ENCODE data around the gene RTN4RL1. TPM values are rescaled to one million over a fixed set of nuclear protein-coding genes. Genes with fewer than 3 reads are reported as not detected.

RTN4RL1 gene
- total and polyA plus RNA-seq, 11 donors, result 1.7 to 4.9 (median 2.7) TPM

- intact Hi-C loops (cut with DNase I), result no loop called here
- ATAC-seq, result no peak
- 67 to 80% (median 71%) methylated on average over 7 to 12 of the region's 12 CpGs for whole genome bisulfite sequencing, 4 donors
Measured at GRCh38 chr17:1966274-1967086, 58.7 kb downstream of the RTN4RL1 start.

DNA sequence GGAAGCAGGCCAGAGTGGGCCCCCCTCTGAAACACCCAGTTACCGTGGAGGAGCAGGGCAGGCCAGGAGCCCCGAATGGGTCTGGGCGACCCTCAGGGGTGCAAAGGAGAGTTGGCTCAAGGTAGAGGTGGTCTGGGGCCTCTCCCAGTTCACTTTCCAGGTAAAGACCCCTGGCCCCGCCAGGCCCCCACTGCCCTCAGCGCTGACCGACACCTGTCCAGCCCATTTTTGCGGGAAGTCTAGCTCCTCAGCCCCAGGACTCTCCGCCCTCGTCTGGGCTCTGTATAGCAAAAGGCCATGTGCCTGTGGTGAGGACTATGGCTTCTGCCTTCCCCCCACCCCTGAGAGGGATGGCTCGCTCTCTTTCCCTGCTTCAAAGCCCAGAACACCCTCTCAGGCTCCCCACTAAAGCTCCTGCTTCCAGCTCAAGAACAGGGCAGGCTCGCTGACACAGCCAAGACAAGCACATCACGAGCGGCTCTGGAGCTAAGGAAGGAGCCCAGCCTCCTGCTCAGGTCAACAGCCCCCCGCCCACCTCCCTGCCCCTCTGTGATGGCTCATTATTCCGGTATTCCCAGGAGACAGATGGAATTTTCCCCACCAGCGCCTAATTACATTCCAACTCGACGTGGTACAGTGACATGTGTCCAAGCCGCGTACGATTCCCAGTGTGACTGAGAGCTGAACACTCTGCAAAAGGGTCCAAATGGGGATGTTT lies 59.4 kb downstream of the RTN4RL1 start:
- 74 to 86% (median 81%) methylated on average over 21 of the region's 21 CpGs for WGBS, 4 donors
- H3K27ac ChIP-seq, result no peak overlapping the region
- intact Hi-C loops (cut with DNase I), result no loop called here
- no peaks in the 10 kb centered on the region for H3K36me3 ChIP-seq
- peaks cover 0 to 4% (median 0%) of the 10 kb centered on the region in 12 donors for H3K9me3 ChIP-seq
- TF ChIP-seq POLR2A (IDR thresholded peaks at IDR 0.05) (no peak), CTCF (IDR thresholded peaks at IDR 0.05) (no peak)
- no peaks in the 10 kb centered on the region for H3K27me3 ChIP-seq
- H3K4me1 ChIP-seq, result peaks cover 0 to 14% (median 2%) of the 10 kb centered on the region in 12 donors
- no peak for DNase-seq
- H3K4me3 ChIP-seq, result no peak overlapping the region
- no peak for ATAC-seq

More at GRCh38 chr17:1966274-1967086, 58.7 kb downstream of the RTN4RL1 start:
- TF ChIP-seq POLR2A (IDR thresholded peaks at IDR 0.05), result no peak
- no peak for TF ChIP-seq CTCF (IDR thresholded peaks at IDR 0.05)
- no peak overlapping the region for H3K4me3 ChIP-seq
- no peaks in the 10 kb centered on the region for H3K36me3 ChIP-seq
- no peaks in the 10 kb centered on the region for H3K27me3 ChIP-seq
- H3K9me3 ChIP-seq, result peaks cover 0 to 4% (median 0%) of the 10 kb centered on the region in 12 donors
- DNase-seq, result no peak
- no peak overlapping the region for H3K27ac ChIP-seq
- peaks cover 0 to 16% (median 0%) of the 10 kb centered on the region in 12 donors for H3K4me1 ChIP-seq

DNA sequence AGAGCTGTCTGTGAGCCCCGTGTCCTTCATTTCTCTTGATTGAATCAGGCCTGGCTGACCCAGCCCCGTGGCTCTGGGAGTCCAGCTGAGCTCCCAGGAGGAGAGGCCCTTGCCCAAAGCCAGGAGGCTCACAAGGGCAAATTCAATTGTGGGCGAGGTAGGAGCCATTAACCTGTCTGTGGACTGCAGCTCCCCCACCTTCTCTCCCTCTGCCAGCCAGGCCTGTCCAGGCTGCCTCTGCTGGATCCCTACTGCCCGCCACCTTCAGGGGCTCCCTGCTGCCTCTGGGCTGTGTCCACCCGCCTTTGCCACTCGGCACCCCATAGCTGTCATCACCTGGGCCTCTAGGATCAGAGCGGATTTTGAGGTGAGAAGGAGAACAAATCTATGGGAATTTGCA lies 61.9 kb downstream of the RTN4RL1 start:
- no peak overlapping the region for H3K27ac ChIP-seq
- no peaks in the 10 kb centered on the region for H3K36me3 ChIP-seq
- H3K4me3 ChIP-seq, result no peak overlapping the region
- intact Hi-C loops (cut with DNase I), result no loop called here
- ATAC-seq, result no peak
- TF ChIP-seq POLR2A (IDR thresholded peaks at IDR 0.05), result no peak
- no peak for TF ChIP-seq CTCF (IDR thresholded peaks at IDR 0.05)
- 81 to 90% (median 85%) methylated on average over 6 to 7 of the region's 7 CpGs for WGBS, 4 donors
- H3K4me1 ChIP-seq, result peaks cover 0 to 17% (median 7%) of the 10 kb centered on the region in 12 donors
- no peak for DNase-seq
- H3K27me3 ChIP-seq, result no peaks in the 10 kb centered on the region
- no peaks in the 10 kb centered on the region for H3K9me3 ChIP-seq

GRCh38 chr17:1961189-1961588 lies 63.9 kb downstream of the RTN4RL1 start:
- ATAC-seq, result no peak
- DNase-seq, result no peak
- Histone ChIP-seq H3K36me3 (no peaks in the 10 kb centered on the region), H3K27me3 (no peaks in the 10 kb centered on the region), H3K4me3 (no peak overlapping the region), H3K27ac (no peak overlapping the region), H3K4me1 (peaks cover 0 to 18% (median 7%) of the 10 kb centered on the region in 12 donors), H3K9me3 (no peaks in the 10 kb centered on the region)
- 52 to 68% (median 66%) methylated on average over 14 of the region's 14 CpGs for WGBS, 4 donors
- intact Hi-C loops (cut with DNase I), result no loop called here
- no peak for TF ChIP-seq CTCF (IDR thresholded peaks at IDR 0.05)
- TF ChIP-seq POLR2A (IDR thresholded peaks at IDR 0.05), result no peak

All from heart left ventricle (tissue), 16 donors.